H1 (cell line): ENCODE data around the gene SUCNR1. TPM values are rescaled to one million over a fixed set of nuclear protein-coding genes. Genes with fewer than 3 reads are reported as not detected.

Source experiments
- CHD7 ChIP-seq: fragments of 300-600 bp; sonication (generic); IDR thresholded peaks from 2 replicates; pipeline ENCODE4 v1.7.1; 2012; ENCODE audit warnings: low read length, moderate library complexity, mild to moderate bottlenecking, inconsistent platforms; ENCODE audit not compliant: insufficient replicate concordance
- polyA plus RNA-seq, 7 experiments: library from polyadenylated mRNA; depleted of rRNA in 3 of 7; stranded (reverse) in 5 of 7; unstranded in 2 of 7; fragments of >200 nt in 5 of 7; fragments of 200-250 nt in 2 of 7; gene quantifications; 1 replicate in 5 of 7; 2 replicates in 1 of 7; 4 replicates in 1 of 7; pipeline versions ENCODE4 v1.2.1 to v1.2.3, GENCODE V29; 2011 to 2013; ENCODE audit warnings: missing spikeins in 2 of 7, mixed read lengths in 2 of 7
- total RNA-seq: library from RNA; stranded (reverse); fragmentation: NEBNext Ultra II Directional; extraction: Animal tissue kit (Norgen Biotek cat#: 25700); gene quantifications from 2 replicates; pipeline ENCODE4 v1.2.1, GENCODE V29; 2021

The SUCNR1 gene
- total and polyA plus RNA-seq, 2 of the 8 experiments (the other 6 are each of a cell fraction or from before 2014, with no cell fraction given), result not detected

DNA sequence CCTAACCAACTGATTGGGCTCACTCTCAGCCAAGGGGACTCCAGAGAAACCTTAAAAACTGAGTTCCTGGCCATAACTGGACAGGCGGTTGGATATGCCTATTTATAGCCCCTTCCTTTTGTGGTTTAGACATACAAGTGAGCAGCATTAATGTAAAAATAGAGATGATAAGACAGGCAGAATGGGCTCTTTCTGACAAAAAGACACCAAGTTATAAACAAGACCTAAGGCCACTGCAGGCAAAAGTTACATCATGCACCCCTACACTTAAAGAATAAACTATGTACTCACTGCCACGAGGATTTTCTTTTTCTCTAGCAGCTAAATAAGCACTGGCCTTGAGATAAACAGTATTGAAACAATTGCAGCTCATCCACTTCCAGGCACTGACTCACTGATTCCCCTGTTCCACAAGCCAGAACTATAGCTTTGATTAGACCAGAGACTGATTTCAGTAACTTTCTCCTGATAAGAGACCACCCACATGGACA lies 30.1 kb downstream of the SUCNR1 start (continued):
- TF ChIP-seq CHD7, result no peak
- TF ChIP-seq, all 59 proteins: peak for 0
